BE2C (cell line): ENCODE results near the gene TRIM52.
A peak's percentile ranks its signal among the peaks of the same experiment; 100 is the strongest.
"Not testable (repeated sequence)": the region's sequence is repeated elsewhere in the genome, so short reads cannot be mapped to it uniquely, and the experiment has no call there.

Experiments used
- DNase-seq: peaks from one replicate; pipeline ENCODE4 v3.0.0-alpha.2; 2020
- H3K27me3 ChIP-seq: fragments of 250-450 bp; sonication (Bioruptor Pico); 2 replicates; pipeline ENCODE4 v1.5.1; 2020; ENCODE audit warnings: mild to moderate bottlenecking
- H3K36me3 ChIP-seq: fragments of 250-450 bp; sonication (Bioruptor Pico); 2 replicates; pipeline ENCODE4 v1.5.1; 2020; ENCODE audit warnings: mild to moderate bottlenecking
- H3K4me1 ChIP-seq: fragments of 250-450 bp; sonication (Bioruptor Pico); 2 replicates; pipeline ENCODE4 v1.5.1; 2020
- H3K4me3 ChIP-seq: 2 replicates; pipeline ENCODE4 v1.5.1; 2011; ENCODE audit warnings: low read depth, low read length
- H3K9me3 ChIP-seq: fragments of 250-450 bp; sonication (Bioruptor Pico); 2 replicates; pipeline ENCODE4 v1.5.1; 2020
- CTCF ChIP-seq: IDR thresholded peaks from 2 replicates; pipeline ENCODE4 v1.5.1; 2012; ENCODE audit warnings: mild to moderate bottlenecking, low read depth, low read length

The TRIM52 gene

GRCh38 chr5:181212934-181213333, 48.0 kb downstream of the TRIM52 start:
- TF ChIP-seq CTCF: no peak
- Histone ChIP-seq H3K4me1 (no peaks in the 10 kb centered on the region), H3K27me3 (no peaks in the 10 kb centered on the region), H3K36me3 (no peaks in the 10 kb centered on the region), H3K4me3 (no peak overlapping the region), H3K9me3 (no peaks in the 10 kb centered on the region)
- DNase-seq: no peak

- DNase-seq: no peak
- Histone ChIP-seq H3K4me1 (no peaks in the 10 kb centered on the region), H3K4me3 (no peak overlapping the region), H3K27me3 (no peaks in the 10 kb centered on the region), H3K9me3 (no peaks in the 10 kb centered on the region), H3K36me3 (no peaks in the 10 kb centered on the region)
- no peak for TF ChIP-seq CTCF
These were observed 48.9 kb downstream of the TRIM52 start for GRCh38 chr5:181212080-181212479.

GRCh38 chr5:181211208-181211607, 49.7 kb downstream of the TRIM52 start:
- no peak overlapping the region for H3K4me3 ChIP-seq
- no peaks in the 10 kb centered on the region for H3K4me1 ChIP-seq
- TF ChIP-seq CTCF: no peak
- H3K27me3 ChIP-seq: no peaks in the 10 kb centered on the region
- no peak for DNase-seq
- H3K9me3 ChIP-seq: no peaks in the 10 kb centered on the region
- no peaks in the 10 kb centered on the region for H3K36me3 ChIP-seq

GRCh38 chr5:181210698-181211097, 50.2 kb downstream of the TRIM52 start:
- H3K4me3 ChIP-seq, H3K36me3 ChIP-seq, H3K4me1 ChIP-seq, H3K9me3 ChIP-seq, DNase-seq, H3K27me3 ChIP-seq: not testable (repeated sequence)

- H3K4me1 ChIP-seq, H3K36me3 ChIP-seq, DNase-seq, H3K4me3 ChIP-seq, H3K9me3 ChIP-seq, H3K27me3 ChIP-seq: not testable (repeated sequence)
These were observed 50.8 kb downstream of the TRIM52 start for GRCh38 chr5:181210148-181210547.

- H3K27me3 ChIP-seq: peaks cover 19% of the 10 kb centered on the region
- H3K36me3 ChIP-seq, H3K4me3 ChIP-seq, DNase-seq, H3K4me1 ChIP-seq, H3K9me3 ChIP-seq: not testable (repeated sequence)
These were observed 51.9 kb downstream of the TRIM52 start for GRCh38 chr5:181209006-181209405.

- Histone ChIP-seq H3K4me1 (no peaks in the 10 kb centered on the region), H3K27me3 (peaks cover 25% of the 10 kb centered on the region), H3K9me3 (no peaks in the 10 kb centered on the region), H3K36me3 (no peaks in the 10 kb centered on the region), H3K4me3 (peak overlapping the region; percentile 10; the same call in 1 of the 2 replicates)
- no peak for TF ChIP-seq CTCF
- no peak for DNase-seq
These were observed 53.0 kb downstream of the TRIM52 start for GRCh38 chr5:181207960-181208253.

GRCh38 chr5:181207214-181207959, 53.6 kb downstream of the TRIM52 start:
- Histone ChIP-seq H3K4me1 (no peaks in the 10 kb centered on the region), H3K36me3 (no peaks in the 10 kb centered on the region), H3K27me3 (peaks cover 25% of the 10 kb centered on the region), H3K4me3 (peak overlapping the region; percentile 79), H3K9me3 (no peaks in the 10 kb centered on the region)
- TF ChIP-seq CTCF: no peak
- DNase-seq: peak; percentile 83
